ENCODE results near the gene ACSF2. TPM values are rescaled to one million over a fixed set of nuclear protein-coding genes. Genes with fewer than 3 reads are reported as not detected.

ACSF2 gene
- total RNA-seq, result 17.5 and 36.8 TPM in 2 replicates

GRCh38 chr17:50425682-50426471, at the start of gene ACSF2:
ACSF2 (plus strand) TSS chr17:50426218; CDS start chr17:50426262, 44 bp downstream.

DNA sequence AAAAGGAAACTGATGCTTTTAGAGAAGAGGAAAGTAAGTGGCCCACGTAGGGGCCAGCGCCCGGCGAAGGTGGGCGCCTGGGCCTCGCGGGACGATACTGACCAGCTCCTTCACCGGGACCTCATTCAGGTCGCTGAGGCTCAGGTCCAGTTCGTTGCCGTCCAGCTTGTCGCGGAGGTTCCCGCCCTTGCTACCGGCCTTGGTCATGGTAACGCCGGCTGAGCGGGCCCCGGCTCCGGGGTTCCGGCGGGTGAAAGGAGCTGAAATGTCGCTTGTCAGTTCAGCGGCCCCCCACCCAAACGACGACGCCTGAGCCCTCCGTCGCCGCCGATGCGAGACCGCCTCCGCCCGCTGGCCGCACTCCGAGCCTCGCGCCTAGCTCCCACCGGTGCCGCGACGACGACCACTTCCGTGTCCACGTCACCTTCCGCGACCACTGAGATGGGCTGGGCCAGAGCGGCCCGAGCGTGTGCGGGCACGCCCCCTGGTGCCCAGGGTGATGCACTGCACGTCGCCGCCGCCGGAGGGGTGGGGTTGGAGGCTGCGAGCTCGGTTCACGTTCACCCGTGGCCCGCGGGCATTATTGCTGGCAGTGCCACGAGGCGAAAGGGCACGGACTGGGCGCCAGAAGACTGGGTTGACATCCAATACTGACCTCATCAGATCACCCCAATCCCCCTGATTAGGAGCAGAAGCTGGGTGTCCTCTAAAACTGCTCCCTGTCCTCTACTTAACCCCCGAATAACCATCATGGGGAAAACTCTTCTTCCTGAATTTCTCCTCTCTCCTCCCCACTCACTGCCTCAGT, 28.7 kb upstream of the ACSF2 start, which contains the start of gene LRRC59:
Gene LRRC59, minus strand, starts transcription at position 413 of the 808 bp plus-strand sequence. Its CDS starts 206 bp downstream, at position 207.

DNA sequence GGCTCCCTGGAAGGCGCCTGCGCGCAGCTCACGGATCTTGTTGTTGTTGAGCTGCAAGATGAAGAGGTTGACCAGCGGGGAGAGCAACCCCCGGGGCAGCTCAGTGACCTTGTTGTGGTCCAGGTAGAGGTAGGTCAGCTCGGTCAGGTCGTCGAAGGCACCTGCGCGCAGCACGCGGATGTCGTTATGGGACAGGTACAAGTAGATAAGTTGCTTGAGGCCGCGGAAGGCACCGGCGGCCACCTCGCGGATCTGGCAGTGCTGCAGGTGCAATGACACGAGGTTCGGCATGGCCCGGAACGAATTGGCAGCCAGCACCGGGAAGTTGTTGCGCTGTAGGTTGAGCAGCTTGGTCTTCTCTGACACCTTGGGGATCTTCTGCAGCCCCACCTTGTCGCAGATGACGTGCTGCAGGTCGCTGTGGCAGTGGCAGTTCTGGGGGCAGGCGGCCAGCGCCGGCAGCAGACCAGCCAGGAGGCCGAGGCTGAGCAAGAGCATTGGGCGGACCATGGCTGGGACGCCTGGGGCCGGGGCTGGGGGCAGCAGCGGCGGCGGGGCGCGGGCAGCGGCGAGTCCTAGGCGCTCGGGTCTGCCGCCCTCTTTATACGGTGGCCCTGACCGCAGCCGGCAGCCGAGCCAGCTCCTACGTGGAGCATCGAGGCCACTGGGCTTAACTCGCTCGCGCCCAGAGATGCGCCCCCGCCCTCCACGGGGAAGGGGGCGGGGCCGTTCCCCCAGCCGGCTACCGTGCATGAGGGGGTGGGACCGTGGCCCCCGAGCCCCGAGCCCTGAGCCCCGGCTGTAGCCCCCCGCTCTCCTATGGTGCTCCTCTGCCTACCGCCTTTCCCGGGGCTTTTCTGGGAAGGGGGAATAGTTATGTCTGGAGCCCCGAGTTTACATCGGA, 42.5 kb downstream of the ACSF2 start, which contains the start of gene CHAD:
Gene CHAD, minus strand, starts transcription at position 577 of the 904 bp plus-strand sequence. Its CDS starts 67 bp downstream, at position 510.

DNA sequence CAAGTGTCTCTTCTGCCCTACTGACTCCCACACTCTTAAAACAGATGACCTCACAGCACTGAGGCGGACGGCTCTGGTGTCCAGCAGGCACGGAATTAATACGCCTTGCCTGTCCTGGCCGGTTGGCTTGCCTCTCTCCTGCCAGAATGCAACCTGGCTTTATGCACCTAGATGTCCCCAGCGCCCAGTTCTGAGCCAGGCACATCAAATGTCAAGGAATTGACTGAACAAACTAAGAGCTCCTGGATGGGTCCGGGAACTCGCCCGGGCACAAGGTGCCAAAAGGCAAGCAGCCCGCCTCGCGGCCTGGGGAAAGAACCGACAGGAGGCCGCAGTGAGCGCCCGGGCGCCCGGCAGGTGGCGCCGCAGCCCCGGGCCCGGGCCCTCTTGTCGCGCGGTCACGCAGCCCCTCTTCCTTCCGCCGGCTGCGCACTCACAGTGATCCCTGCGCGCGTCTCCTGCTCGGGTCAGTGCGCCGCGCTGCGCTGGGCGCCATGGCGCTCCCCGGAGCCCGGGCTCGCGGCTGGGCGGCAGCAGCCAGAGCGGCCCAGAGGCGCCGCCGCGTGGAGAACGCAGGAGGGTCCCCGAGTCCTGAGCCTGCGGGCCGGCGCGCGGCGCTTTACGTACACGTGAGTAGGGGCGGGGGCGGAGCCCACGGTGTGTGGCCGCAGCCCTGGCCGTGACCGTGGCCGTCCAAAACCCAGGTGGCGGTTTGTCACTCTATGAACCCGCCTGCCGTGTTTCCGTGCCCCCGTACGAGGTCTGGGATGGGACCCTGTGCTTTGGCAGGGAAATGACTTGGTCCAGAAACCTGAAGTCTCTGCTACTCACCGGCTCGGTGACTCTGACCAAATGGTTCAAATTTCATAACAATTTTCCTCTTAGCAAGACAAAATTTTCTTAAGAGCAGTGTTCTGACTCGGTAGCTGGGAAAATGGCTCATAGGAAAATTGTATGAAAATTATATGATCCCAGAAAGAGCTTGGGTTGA, 52.7 kb downstream of the ACSF2 start, which contains the start of gene RSAD1:
Gene RSAD1, plus strand, starts transcription at position 470 of the 991 bp plus-strand sequence. Its CDS starts 25 bp downstream, at position 495.

DNA sequence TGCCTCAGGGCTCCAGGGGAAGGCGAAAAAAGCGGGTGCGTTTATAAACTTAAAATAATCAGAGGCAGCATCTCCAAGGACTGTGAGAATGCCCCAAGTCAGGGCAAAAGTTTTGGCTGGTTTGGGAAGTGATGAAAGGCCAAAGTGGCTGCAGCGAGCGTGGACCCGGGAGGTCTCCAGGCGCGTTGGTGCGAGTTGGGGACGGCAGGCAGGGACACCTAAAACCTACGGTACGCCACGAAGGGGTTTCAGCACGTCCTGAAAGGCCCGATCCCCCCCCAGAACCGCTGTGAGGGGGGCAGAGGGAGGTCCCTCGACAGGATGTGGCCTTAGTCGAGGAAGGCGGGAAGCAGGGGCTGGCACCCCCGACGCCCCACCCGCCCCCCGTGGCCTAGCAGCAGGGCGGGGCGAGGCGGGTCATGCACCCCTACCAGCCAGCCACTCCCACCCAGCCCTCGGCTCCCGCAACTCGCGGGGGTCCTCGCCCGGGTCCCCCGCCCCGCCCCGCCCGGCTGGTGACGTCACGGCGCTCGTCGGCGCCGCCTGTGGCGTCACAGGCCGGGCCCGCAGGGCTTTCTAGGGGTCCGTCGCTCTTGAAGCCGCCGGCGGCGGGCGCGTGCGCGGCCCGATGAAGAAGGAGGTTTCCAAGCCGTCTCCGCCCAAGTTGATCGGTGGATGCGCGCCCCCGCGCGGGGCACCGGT, 82.0 kb downstream of the ACSF2 start, which contains the start of gene MYCBPAP:
Gene MYCBPAP, plus strand, starts transcription at position 569 of the 702 bp plus-strand sequence. CDS start 236 bp downstream, outside the sequence.

Other genes starting within 250 kb of the ACSF2 start
- 2,981 and 4,827 TPM in 2 replicates for gene COL1A1, start 224.6 kb upstream of the ACSF2 start, total RNA-seq
- 0.07 TPM in 1 of 2 replicates, not detected in the other for gene TMEM92, start 151.8 kb upstream of the ACSF2 start, total RNA-seq
- 72.3 and 98.2 TPM in 2 replicates for gene XYLT2, start 80.1 kb upstream of the ACSF2 start, total RNA-seq
- gene MRPL27, start 53.0 kb upstream of the ACSF2 start, total RNA-seq, result 27.3 and 30.0 TPM in 2 replicates
- gene EME1, start 53.0 kb upstream of the ACSF2 start, total RNA-seq, result 2.0 and 4.0 TPM in 2 replicates
- gene LRRC59, start 28.7 kb upstream of the ACSF2 start, total RNA-seq, result 158 and 162 TPM in 2 replicates
- gene CHAD, start 42.7 kb downstream of the ACSF2 start, total RNA-seq, result not detected in 2 replicates
- gene RSAD1, start 52.6 kb downstream of the ACSF2 start, total RNA-seq, result 13.8 and 25.9 TPM in 2 replicates
- 1.6 and 1.7 TPM in 2 replicates for gene MYCBPAP, start 82.2 kb downstream of the ACSF2 start, total RNA-seq
- 0.07 TPM in 1 of 2 replicates, not detected in the other for gene EPN3, start 106.5 kb downstream of the ACSF2 start, total RNA-seq
- gene SPATA20, start 121.0 kb downstream of the ACSF2 start, total RNA-seq, result 57.2 and 57.9 TPM in 2 replicates
- gene CACNA1G, start 134.5 kb downstream of the ACSF2 start, total RNA-seq, result 0.59 and 0.65 TPM in 2 replicates
- gene ABCC3, start 208.7 kb downstream of the ACSF2 start, total RNA-seq, result 18.2 and 29.7 TPM in 2 replicates

All from smooth muscle cell of the pulmonary artery (primary cell).